HepG2 (cell line): ENCODE results near the gene TEFM. TPM values are rescaled to one million over a fixed set of nuclear protein-coding genes. Genes with fewer than 3 reads are reported as not detected.

Source experiments
- ATAC-seq: fragments of 200-7000 bp; cut with Tn5 transposase; 3 replicates; pipeline ENCODE4 v1.9.1; 2020; ENCODE audit warnings: mild to moderate bottlenecking, moderate library complexity
- BruUV-seq: library from RNA; stranded (reverse); fragments of 400-500 nt; replicated peaks from 2 replicates; lab custom pipeline; 2021; lab: Mats Ljungman, UMichigan
- CTCF ChIA-PET: fragments of 300-600 bp; formaldehyde crosslinking; extraction: SDS; loops from one replicate; lab custom pipeline; 2021; ENCODE audit warnings: low total read pairs, inconsistent platforms, low intra/inter-chr PET ratio; lab: Yijun Ruan, JAX
- POLR2A ChIA-PET: fragments of 350-600 bp; sonication (Branson Sonifier 250); formaldehyde crosslinking; loops from one replicate; lab custom pipeline; 2020; ENCODE audit warnings: antibody characterized with exemption, inconsistent platforms; lab: Yijun Ruan, JAX
- DNase-seq: peaks from one replicate; pipeline ENCODE4 v3.0.0-alpha.2; 2015; ENCODE audit warnings: low spot score
- FAIRE-seq: peaks from 3 replicates; lab custom pipeline; 2011; peaks lifted over from hg19 to GRCh38; lab: Jason Lieb, UNC
- H2AFZ ChIP-seq: one replicate; pipeline ENCODE4 v1.6.1; 2011; ENCODE audit warnings: low read length, inconsistent platforms
- H3K27ac ChIP-seq: fragments of 300-600 bp; 3 replicates; pipeline ENCODE4 v1.8.0; 2011; ENCODE audit warnings: mixed run types, mild to moderate bottlenecking, mixed read lengths, low read length, inconsistent platforms; ENCODE audit not compliant: insufficient read depth; ENCODE audit errors: extremely low read length
- H3K27me3 ChIP-seq, 2 experiments: fragments of 200-600 bp in 1 of 2; 2 replicates in 1 of 2; 3 replicates in 1 of 2; pipeline versions ENCODE4 v1.6.0 to v1.8.0; 2011; ENCODE audit warnings: low read length in 2 of 2, mild to moderate bottlenecking in 2 of 2, moderate library complexity in 2 of 2, inconsistent platforms in 1 of 2; ENCODE audit not compliant: insufficient read depth in 2 of 2, control insufficient read depth in 1 of 2
- H3K36me3 ChIP-seq, 2 experiments: fragments of 200-600 bp in 1 of 2; replicated peaks in 1 of 2; 2 replicates in 1 of 2; 3 replicates in 1 of 2; pipeline versions ENCODE4 v1.5.1 to v1.8.0; 2011; ENCODE audit warnings: low read length in 2 of 2, inconsistent platforms in 1 of 2; ENCODE audit not compliant: insufficient read depth in 2 of 2, control insufficient read depth in 1 of 2
- H3K4me1 ChIP-seq: 2 replicates; pipeline ENCODE4 v1.5.1; 2012; ENCODE audit warnings: low read length, inconsistent platforms; ENCODE audit not compliant: insufficient read depth
- H3K4me2 ChIP-seq: 2 replicates; pipeline ENCODE4 v1.6.0; 2011; ENCODE audit warnings: low read depth, low read length, inconsistent platforms
- H3K4me3 ChIP-seq, 3 experiments: fragments of 200-600 bp in 1 of 3; sonication (generic), shearing (Covaris generic) in 1 of 3; replicated peaks in 1 of 3; 2 replicates each; pipeline ENCODE4 v1.5.1; 2011 to 2016; ENCODE audit warnings: low read length in 3 of 3, inconsistent platforms in 2 of 3, low read depth in 2 of 3, mild to moderate bottlenecking in 2 of 3, control low read depth in 1 of 3, mixed read lengths in 1 of 3; ENCODE audit not compliant: insufficient read depth in 1 of 3
- H3K79me2 ChIP-seq: one replicate; pipeline ENCODE4 v1.6.1; 2011; ENCODE audit warnings: low read length, inconsistent platforms; ENCODE audit not compliant: insufficient read depth
- H3K9ac ChIP-seq: 2 replicates; pipeline ENCODE4 v1.6.0; 2011; ENCODE audit warnings: mild to moderate bottlenecking, low read depth, low read length, inconsistent platforms; ENCODE audit not compliant: insufficient read depth
- H3K9me3 ChIP-seq: 2 replicates; pipeline ENCODE4 v1.5.1; 2012; ENCODE audit warnings: mild to moderate bottlenecking, low read length
- H4K20me1 ChIP-seq: 2 replicates; pipeline ENCODE4 v1.6.0; 2011; ENCODE audit warnings: inconsistent platforms, mild to moderate bottlenecking, low read length, moderate library complexity; ENCODE audit not compliant: insufficient read depth
- ARNT ChIP-seq: fragments of 450-650 bp; IDR thresholded peaks from 2 replicates; pipeline ENCODE4 v1.6.1; 2017
- BCL6 ChIP-seq: IDR thresholded peaks from 2 replicates; pipeline ENCODE4 v1.6.1; 2016; ENCODE audit warnings: missing genetic modification reagents, missing compliant biosample characterization
- GABPA ChIP-seq, 2 experiments: IDR thresholded peaks; 2 replicates each; pipeline ENCODE4 v1.6.1; 2011 to 2016; ENCODE audit warnings: low read depth in 2 of 2, low read length in 1 of 2, missing biosample characterization in 1 of 2, missing genetic modification characterization in 1 of 2
- ZBTB42 ChIP-seq: sonication (generic); formaldehyde crosslinking; IDR thresholded peaks from 2 replicates; pipeline ENCODE4 v1.5.0; 2020; ENCODE audit warnings: mild to moderate bottlenecking, missing genetic modification reagents
- ZHX2 ChIP-seq, 2 experiments: sonication (generic) in 1 of 2; formaldehyde crosslinking in 1 of 2; IDR thresholded peaks; 2 replicates each; pipeline versions ENCODE4 v1.6.1 to v1.9.0; 2014 to 2022; ENCODE audit warnings: antibody characterized with exemption in 1 of 2, borderline replicate concordance in 1 of 2, inconsistent platforms in 1 of 2, low read depth in 1 of 2, missing genetic modification reagents in 1 of 2
- ZNF232 ChIP-seq: sonication (generic); formaldehyde crosslinking; IDR thresholded peaks from 2 replicates; pipeline ENCODE4 v1.4.0; 2020; ENCODE audit warnings: missing genetic modification reagents, borderline replicate concordance
- ZNF552 ChIP-seq: sonication (generic); formaldehyde crosslinking; IDR thresholded peaks from 2 replicates; pipeline ENCODE4 v1.9.0; 2022; ENCODE audit warnings: missing genetic modification reagents, mild to moderate bottlenecking, borderline replicate concordance
- WGBS: methylation state at CpG from one replicate; pipeline ENCODE4 v1.1.6; 2017; ENCODE audit warnings: low lambda C conversion rate; 5-methylcytosine and 5-hydroxymethylcytosine counted together
- in situ Hi-C: cut with HindIII; loops from 2 replicates; pipeline ENCODE4 v1.10.0; 2017; ENCODE audit warnings: low pct_unique_long_range_greater_than_20kb; ENCODE audit not compliant: extremely low pct_ligation_motif_present
- intact Hi-C: fragments of 100-400 bp; cut with micrococcal nuclease; formaldehyde crosslinking; loops from one replicate; pipeline ENCODE4 v1.10.0; 2022; ENCODE audit not compliant: unreplicated experiment
- polyA plus RNA-seq, 8 experiments: library from polyadenylated mRNA; depleted of rRNA in 3 of 8; stranded (reverse) in 7 of 8; unstranded in 1 of 8; fragments of >200 nt; fragmentation: Illumina TruSeq in 4 of 8; extraction: Trizol in 4 of 8; gene quantifications; 2 replicates each; pipeline versions ENCODE4 v1.2.1 to v1.2.3, GENCODE V29; 2011 to 2016; ENCODE audit warnings: low read depth in 4 of 8, missing spikeins in 1 of 8, mixed read lengths in 1 of 8; ENCODE audit not compliant: insufficient read depth in 1 of 8
- total RNA-seq, 5 experiments: library from RNA; depleted of rRNA; stranded (reverse); fragments of >200 nt; fragmentation: Illumina TruSeq; extraction: Trizol; gene quantifications; 2 replicates each; pipeline ENCODE4 v1.2.3, GENCODE V29; 2016; ENCODE audit warnings: low read depth in 1 of 5

TEFM gene
- total and polyA plus RNA-seq, 2 of the 13 experiments (the other 11 are each of a cell fraction or from before 2014, with no cell fraction given): 7.0 to 20.0 TPM

GRCh38 chr17:30864636-30865035 is 41.4 kb downstream of the TEFM start (continued):
- TF ChIP-seq ZHX2 (IDR thresholded peaks at IDR 0.05; ENCODE audit: low read depth): no peak
- no peak for TF ChIP-seq ZHX2 (CRISPR knock-in tag; IDR thresholded peaks at IDR 0.05; ENCODE audit: borderline replicate concordance)
- no peak for TF ChIP-seq ARNT
- TF ChIP-seq ZBTB42 (CRISPR knock-in tag): no peak
- TF ChIP-seq, all 625 proteins: peak for 0

GRCh38 chr17:30858556-30859250 is 47.3 kb downstream of the TEFM start:
- no peaks in the 10 kb centered on the region for H4K20me1 ChIP-seq
- H3K4me1 ChIP-seq: no peaks in the 10 kb centered on the region
- H3K79me2 ChIP-seq: no peaks in the 10 kb centered on the region
- H3K27me3 ChIP-seq: no peaks in the 10 kb centered on the region
- in situ Hi-C loops (no loop called here), intact Hi-C loops (no loop called here)
- CTCF ChIA-PET: no interaction called here
- no peaks in the 10 kb centered on the region for H3K9me3 ChIP-seq
- no peak overlapping the region for H2AFZ ChIP-seq
- no peak for DNase-seq
- POLR2A ChIA-PET: no interaction called here
- no peak for FAIRE-seq
- H3K4me2 ChIP-seq: no peak overlapping the region
- TF ChIP-seq ZNF232 (CRISPR knock-in tag) (no peak), BCL6 (CRISPR knock-in tag) (no peak), ZNF552 (CRISPR knock-in tag) (no peak), GABPA (IDR thresholded peaks at IDR 0.05; ENCODE audit: low read depth, low read length) (no peak), GABPA (CRISPR knock-in tag; IDR thresholded peaks at IDR 0.05; ENCODE audit: low read depth) (no peak)
- TF ChIP-seq, all 625 proteins: peak for 0
- no peak for ATAC-seq
- Histone ChIP-seq H3K4me3 (no peak overlapping the region), H3K36me3 (peaks cover 1 to 24% of the 10 kb centered on the region in 2 experiments; a peak in 4 of 5 replicates), H3K27ac (no peak overlapping the region), H3K9ac (no peak overlapping the region)
- WGBS: 98% methylated on average over 9 of the region's 9 CpGs
- BruUV-seq: no TSS peak
